Fibroblast of lung (primary cell): ENCODE results near the gene TBCC.

Experiments used
- CTCF ChIP-seq, 2 donors: IDR thresholded peaks in 1 of 2; conservative IDR thresholded peaks in 1 of 2; 1 replicate in 1 of 2; 2 replicates in 1 of 2; pipeline ENCODE4 v1.5.1; 2011 to 2012; ENCODE audit warnings: low read length in 2 of 2, control low read depth in 1 of 2, inconsistent platforms in 1 of 2, low read depth in 1 of 2, mild to moderate bottlenecking in 1 of 2
- EZH2 ChIP-seq: IDR thresholded peaks from 2 replicates; pipeline ENCODE4 v1.5.1; 2012; ENCODE audit warnings: low read length, control low read depth, mild to moderate bottlenecking; ENCODE audit errors: missing control alignments

- no peak for TF ChIP-seq CTCF (conservative IDR thresholded peaks at IDR 0.05 in 1 of 2, IDR thresholded peaks at IDR 0.05 in 1 of 2; ENCODE audit: low read depth in 1 of 2, low read length in 2 of 2)
- TF ChIP-seq EZH2 = no peak
Observed at GRCh38 chr6:42702200-42702599, 43.7 kb downstream of the TBCC start.
